ENCODE results near the gene HECTD1.
"Not testable (repeated sequence)": the region's sequence is repeated elsewhere in the genome, so short reads cannot be mapped to it uniquely, and the experiment has no call there.

HECTD1 gene

DNA sequence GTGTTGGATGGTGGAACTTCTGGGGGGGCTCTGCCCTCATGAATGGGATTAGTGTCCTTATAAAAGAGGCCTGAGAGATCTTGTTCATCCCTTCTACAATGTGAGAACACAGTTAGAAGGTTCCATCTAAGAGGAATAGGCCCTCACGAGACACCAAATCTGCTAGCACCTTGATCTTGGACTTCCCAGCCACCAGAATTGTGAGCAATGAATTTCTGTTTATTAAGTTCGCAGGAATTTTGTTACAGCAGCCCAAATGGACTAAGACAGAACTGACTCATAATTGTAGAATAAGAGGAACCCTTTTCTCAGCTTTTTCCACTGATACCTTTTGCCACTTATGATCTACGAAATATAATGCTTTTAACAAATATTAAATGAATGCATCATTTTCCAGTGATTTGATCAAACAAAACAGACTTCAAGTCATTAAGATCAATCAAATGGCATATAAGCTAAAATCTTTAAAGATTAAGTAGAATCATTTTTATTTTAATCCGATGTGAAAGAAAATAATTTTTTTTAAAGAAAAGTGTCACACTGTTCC lies 68.2 kb downstream of the HECTD1 start:
- DNase-seq, result no peak

GRCh38 chr14:31138301-31138700 lies 69.3 kb downstream of the HECTD1 start:
- DNase-seq, result no peak

- DNase-seq, result no peak
Observed at GRCh38 chr14:31137214-31137889, 70.2 kb downstream of the HECTD1 start.

DNA sequence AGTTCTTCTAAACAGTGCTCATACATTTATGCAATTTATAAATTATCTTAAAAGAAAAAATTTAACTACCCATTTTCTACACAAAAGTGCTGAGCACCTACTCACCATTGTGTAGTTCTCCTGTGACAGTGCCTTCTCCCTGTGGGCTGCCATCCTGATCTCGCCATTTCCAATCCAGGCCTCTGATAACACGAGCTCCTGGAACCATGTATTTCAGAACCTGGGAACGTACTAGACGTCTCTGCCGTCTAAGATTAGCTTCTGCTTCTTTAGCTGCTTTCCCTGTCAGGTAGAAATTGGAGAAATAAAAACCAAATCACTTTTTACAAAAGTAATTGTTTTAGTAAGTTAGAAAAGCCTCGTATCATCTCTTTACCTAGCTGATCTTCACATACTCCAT lies 74.5 kb downstream of the HECTD1 start:
- DNase-seq, result no peak

- DNase-seq, result no peak
Observed at GRCh38 chr14:31128601-31129526, 78.7 kb downstream of the HECTD1 start.

DNA sequence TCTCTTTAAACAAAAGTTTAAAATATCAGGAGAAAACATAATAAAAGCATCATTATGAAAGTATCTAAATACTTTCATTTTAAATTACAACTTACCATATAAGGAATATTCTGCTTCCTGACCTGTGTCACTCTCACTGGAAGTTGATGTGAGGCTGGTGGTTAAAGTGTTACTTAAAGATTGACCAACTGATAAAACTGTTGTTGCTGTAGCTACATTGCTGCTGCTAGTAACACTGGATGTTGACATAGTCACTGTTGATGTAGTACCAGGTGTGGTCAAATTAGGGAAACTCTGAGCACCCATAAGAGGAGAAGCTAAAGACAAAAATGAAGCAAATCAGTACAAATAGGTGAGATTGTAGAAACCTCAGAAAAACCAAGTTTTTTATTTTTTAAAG lies 79.9 kb downstream of the HECTD1 start:
- no peak for DNase-seq

DNA sequence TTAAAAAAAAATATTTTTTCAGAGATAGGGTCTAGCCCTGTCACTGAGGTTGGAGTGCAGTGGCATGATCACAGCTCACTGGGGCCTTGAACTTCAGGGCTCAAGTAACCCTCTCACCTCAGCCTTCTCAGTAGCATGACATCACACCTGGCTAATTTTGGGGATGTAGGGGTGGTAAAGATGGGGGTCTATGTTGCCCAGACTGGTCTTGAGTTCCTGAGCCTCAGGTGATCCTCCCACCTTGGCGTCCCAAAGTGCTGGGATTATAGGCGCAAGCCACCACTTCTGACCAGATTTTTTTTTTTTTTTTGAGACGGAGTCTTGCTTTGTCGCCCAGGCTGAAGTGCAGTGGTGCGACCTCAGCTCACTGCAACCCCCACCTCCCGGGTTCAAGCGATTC lies 80.9 kb downstream of the HECTD1 start:
- DNase-seq, result no peak

GRCh38 chr14:31125231-31125630 lies 82.4 kb downstream of the HECTD1 start:
- DNase-seq, result no peak

GRCh38 chr14:31124197-31124596 lies 83.4 kb downstream of the HECTD1 start:
- no peak for DNase-seq

- no peak for DNase-seq
Observed at GRCh38 chr14:31122921-31123320, 84.7 kb downstream of the HECTD1 start.

- no peak for DNase-seq
Observed at GRCh38 chr14:31122098-31122611, 85.4 kb downstream of the HECTD1 start.

DNA sequence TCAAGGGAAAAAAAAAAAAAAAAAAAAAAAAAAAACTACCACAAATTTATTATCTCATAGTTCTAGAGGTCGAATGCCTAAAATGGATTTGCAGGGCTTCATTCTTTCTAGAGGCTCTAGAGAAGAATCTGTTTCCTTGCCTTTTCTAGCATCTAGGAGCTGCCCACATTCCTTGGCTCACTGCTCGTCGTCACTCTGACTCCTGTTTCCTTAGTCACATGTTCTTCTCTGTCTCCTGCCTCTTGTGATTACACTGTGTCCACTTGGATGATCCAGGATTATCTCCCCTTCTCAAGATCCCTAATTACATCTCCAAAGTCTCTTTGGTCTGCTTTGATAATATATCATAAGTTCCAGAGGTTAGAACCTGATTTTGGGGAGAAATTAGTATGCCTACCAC lies 88.7 kb downstream of the HECTD1 start:
- no peak for DNase-seq

DNA sequence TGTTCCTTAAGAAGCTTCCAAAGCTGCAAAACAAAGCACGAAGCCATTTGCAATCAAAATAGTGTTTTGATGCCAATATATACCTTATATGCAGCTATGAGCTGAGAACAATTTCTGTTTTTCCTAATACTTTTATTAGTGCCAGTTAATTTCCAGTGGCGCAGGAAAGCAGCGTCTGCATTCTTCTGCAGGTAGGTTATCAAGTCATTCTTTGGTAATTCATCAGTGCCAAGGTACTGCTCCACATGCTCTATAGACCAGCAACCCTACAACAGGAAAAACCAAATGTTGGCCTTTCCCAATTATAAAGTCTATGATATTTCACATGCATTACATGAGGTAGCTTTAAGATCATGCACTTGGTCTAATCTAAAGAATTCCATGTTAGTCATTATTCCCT lies 93.8 kb downstream of the HECTD1 start:
- no peak for DNase-seq

- DNase-seq, result no peak
Observed at GRCh38 chr14:31110872-31111271, 96.7 kb downstream of the HECTD1 start.

GRCh38 chr14:31109257-31109656 lies 98.3 kb downstream of the HECTD1 start:
- DNase-seq, result no peak

DNA sequence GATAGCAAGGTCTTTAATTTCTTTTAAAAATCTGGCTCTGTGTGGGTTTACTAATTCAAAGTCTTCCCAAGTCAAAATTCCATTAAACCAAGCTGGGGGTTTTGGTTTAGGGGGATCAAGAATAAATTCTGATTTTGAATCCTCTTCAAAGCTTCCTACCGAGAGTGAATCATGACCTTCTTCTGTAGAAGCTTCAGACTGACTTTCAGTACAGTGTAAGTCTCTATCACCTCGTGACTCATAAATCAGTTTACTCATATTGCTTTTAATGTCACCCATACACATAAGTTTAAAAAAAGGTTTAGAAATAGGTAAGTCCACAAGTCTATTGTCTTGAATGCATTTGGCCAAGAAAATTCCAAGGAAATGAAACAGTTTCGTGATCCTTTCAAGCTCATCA lies 100.8 kb downstream of the HECTD1 start:
- no peak for DNase-seq

DNA sequence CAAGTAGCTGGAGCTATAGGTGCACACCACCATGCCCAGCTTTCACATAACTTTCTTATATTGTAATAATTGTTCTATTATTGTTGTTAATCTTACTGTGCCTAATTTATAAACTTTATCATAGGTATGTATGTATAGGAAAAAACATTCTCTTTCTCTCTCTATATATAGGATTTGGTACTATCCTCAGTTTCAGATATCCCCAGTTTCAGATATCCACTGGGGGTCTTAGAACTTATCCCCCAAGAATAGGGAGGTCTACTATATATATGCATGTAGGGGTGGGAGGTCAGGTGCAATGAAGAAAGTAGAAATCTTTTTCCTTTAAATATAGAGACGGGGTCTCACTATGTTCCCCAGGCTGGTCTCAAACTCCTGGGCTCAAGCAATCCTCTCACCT lies 110.5 kb downstream of the HECTD1 start:
- DNase-seq, result no peak

GRCh38 chr14:31096255-31096654 lies 111.3 kb downstream of the HECTD1 start:
- DNase-seq, result no peak

- DNase-seq, result not testable (repeated sequence)
Observed at GRCh38 chr14:31095817-31096216, 111.8 kb downstream of the HECTD1 start.

DNA sequence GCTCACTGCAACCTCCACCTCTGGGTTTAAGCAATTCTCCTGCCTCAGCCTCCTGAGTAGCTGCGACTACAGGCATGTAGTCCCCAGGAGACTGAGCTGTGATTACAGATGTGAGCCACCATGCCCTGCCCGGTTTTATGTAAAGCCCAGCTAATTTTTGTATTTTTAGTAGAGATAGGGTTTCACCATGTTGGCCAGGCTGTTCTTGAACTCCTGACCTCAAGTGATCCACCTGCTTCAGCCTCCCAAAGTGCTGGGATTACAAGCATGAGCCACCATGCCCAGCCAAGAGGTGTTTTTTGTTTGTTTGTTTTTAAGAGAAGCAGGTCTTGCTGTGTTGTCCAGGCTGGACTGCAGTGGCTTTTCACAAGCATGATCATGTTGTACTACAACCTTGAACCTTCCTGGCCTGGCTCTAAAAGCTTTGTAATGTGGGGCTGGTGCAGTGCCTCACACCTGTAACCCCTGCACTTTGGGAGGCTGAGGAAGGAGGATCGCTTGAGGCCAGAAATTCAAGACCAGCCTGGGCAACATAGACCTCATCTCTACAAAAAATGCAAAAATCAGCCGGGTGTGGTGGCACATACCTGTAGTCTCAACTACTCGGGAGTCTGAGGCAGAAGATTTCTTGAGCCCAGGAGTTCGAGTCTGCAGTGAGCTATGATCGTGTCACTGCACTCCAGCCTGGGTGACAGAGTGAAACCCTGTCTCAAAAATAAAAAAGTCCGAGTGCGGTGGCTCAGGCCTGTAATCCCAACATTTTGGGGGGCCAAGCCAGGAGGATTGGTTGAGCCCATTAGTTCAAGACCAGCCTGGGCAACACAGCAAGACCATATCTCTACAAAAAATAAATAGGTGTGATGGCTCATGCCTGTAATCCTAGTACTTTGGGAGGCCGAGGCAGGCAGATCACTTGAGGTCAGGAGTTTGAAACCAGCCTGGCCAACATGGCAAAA lies 113.4 kb downstream of the HECTD1 start:
- DNase-seq, result not testable (repeated sequence)

DNA sequence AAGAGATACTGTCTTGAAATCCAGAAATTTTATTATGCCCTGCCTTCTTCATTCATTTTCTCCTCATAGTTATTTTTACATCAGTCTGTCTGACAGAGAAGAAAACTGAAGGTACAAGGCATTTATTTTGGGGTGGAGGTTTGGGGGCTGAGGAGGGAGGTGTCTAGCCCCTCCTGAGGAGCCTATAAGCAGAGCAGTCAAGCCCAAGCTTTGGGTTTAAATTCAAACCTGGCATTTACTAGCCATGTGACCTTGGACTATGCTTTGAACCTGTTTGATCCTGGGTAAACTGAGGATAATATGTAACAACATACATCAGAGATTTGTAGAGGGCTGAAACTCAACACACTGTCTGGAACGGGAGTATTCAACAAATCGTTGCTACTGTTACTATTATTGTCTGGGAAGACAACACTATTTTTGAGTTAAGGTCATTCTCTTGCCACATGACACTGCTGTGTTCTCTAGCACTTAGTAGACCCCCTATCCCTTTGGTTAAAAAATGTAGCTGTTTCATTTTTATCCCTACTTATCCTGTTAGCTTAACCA lies 115.4 kb downstream of the HECTD1 start:
- no peak for DNase-seq

All from NCI-H345 (cell line).